GM21515 (cell line): Measurements from ENCODE around the gene MTHFD1.

Experiments used
- ATAC-seq: cut with Tn5 transposase; IDR thresholded peaks from one replicate; pipeline ENCODE4 v1.9.1; 2021; ENCODE audit not compliant: unreplicated experiment

MTHFD1 gene

DNA sequence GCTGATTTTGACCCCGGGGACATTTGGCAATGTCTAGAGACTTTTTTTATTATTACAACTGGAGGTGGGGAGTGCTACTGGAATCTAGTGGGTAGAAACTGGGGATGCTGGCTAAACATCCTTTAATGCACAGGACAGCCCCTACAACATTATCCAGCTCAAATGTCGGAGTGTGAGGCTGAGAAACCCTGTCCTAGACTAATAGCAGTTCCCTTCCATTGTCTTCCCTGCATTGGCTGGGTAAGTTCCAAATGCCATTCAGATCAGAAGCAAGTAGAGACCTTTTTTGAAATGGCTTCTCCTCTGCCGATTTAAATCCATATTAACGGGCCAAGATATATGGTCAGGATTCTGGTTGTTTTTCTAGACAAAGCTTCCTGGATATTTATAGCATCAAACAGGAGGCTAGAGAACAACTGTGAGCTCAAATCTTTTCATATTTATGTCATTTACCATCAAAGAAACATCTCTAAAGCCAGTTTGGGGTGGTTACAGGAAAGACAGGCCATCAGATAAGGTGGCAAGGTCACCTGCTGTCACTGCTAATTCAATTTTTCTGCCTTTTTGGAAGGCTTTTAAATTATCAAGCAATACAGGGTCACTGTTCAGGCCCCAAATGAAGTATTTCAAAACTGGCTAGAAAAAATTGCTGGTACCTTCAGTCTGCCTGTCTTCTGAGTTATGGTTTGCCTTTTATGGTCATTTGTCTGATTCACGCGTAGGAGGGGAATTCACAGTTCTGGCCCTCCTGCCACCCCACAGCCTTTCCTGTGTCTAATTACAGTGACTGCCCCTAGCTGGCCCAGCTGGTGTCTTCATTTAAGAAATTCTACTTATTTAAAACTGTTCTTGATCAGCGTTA, 57.1 kb downstream of the MTHFD1 start:
- ATAC-seq, result peak; percentile 80

DNA sequence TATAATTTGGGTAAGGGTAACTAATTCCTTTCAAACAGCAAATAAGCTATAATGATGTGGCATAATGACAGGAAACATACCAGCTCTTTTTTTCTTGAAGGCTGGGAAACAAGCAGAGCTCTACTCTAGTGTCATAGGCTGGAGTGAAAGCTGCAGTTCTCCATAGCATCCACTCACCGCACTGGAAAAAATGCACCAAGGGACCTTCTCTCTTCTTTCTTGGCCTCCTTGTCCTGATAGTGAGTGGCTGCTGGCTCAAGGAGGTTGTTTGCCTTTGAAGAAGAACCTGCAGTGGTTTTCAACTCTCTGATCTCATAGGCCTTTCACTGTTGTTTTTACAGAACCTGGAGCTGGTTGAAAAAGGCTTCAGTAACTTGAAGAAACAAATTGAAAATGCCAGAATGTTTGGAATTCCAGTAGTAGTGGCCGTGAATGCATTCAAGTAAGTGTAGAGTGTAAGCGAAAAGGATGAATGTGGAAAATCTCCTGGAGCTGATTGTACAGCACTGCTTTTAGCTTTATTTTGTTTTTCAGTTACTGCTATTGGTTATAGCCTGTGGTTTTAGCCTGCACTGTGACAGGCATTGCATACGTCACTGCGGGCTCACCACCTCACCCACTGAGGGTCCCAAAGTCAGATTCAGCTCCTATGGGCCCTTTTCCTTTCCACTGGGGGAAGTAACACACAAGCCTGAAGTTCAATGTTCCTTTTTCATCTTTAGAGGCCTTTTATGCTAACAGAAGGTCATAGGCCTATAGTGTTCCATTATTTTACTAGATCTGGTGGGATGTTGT, 59.9 kb downstream of the MTHFD1 start:
- ATAC-seq, result no peak

GRCh38 chr14:64450255-64450654, 62.1 kb downstream of the MTHFD1 start:
- no peak for ATAC-seq

DNA sequence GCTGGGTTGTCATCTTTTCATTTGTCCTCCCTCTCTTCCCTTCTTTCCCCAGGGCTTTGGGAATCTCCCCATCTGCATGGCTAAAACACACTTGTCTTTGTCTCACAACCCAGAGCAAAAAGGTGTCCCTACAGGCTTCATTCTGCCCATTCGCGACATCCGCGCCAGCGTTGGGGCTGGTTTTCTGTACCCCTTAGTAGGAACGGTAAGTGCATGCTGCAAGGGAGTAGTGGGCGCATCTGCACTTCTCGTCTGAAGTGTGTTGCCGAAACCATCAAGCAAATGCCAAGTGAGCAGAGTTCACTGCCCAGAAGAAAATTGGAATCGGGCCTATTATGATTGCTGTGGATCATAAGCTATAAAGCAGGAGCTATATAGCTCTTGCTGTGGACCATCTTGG, 66.5 kb downstream of the MTHFD1 start:
- ATAC-seq, result no peak

- ATAC-seq, result no peak
Measured at GRCh38 chr14:64459405-64460136, 71.4 kb downstream of the MTHFD1 start.

DNA sequence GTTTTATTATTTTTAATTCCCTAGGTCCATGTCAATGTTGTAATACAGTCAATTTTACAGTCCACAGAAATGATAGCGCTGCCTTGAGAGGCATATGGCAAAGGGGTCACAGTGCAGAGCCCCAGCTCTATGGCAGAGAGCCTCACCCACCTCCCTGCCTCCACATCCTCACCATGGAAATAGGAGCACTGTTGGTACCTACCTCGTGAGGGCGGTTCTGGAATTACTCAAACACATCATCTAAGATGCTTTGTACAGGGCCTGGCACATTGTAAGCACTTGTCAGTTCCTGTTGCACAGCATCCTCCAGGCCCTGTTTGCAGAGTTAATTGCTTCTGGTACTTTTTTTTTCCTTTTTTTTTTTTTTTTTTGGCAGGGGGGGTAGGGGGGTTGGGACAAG, 73.1 kb downstream of the MTHFD1 start:
- ATAC-seq, result no peak

GRCh38 chr14:64463195-64463594, 75.0 kb downstream of the MTHFD1 start:
- ATAC-seq, result no peak

DNA sequence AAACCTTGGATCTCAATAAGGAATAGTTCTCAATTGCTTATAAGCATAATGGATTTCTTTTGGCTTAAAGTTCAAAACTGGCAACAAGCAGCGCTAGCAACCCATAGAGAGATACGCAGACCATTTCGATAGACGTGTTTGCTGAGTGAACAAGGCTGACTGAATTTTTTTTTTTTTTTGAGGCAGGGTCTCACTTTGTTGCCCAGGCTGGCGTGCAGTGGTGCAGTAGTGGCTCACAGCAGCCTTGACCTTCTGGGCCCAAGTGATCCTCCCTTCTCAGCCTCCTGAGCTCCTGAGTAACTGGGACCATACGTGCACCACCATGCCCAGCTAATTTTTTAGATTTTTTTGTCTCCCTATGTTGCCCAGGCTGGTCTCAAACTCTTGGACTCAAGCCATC, 75.7 kb downstream of the MTHFD1 start:
- ATAC-seq, result no peak

GRCh38 chr14:64464651-64465050, 76.5 kb downstream of the MTHFD1 start:
- peak; percentile 6 for ATAC-seq

DNA sequence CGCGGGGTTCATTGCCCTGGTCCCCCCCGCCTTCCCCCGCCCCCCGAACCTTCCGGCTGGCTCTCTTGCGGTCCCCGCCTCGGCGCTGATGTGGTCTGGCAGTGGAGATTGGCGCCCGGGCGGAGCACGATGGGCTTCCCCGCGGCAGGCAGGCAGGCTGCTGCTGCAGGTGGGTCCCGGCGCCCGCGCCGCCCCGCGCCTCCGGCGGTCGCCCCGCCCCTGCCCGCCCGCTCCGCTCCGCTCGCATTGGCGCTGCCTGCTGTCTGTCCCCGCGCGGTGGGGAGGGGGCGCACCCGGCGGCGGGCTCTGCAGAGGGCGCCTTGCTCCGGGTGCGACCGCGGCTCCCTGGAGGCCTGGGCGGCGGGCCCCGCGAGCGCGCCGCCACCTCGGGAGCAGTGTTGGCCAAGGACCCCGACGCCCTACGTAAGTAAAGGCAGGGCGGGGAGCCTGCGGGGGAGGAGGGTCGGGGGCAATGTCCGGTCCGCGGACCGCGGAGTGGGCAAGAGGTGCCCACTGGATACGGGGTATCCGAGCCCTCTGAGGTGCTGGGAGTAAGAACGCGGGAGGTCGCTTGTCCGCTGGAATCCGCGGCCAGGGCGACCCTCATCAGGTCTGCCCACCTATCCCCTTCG, 77.2 kb downstream of the MTHFD1 start, which contains the start of gene AKAP5:
Gene AKAP5, plus strand, starts transcription at position 309 of the 632 bp plus-strand sequence. CDS start 2,896 bp downstream, outside the sequence.
- ATAC-seq, result peak; percentile 50

DNA sequence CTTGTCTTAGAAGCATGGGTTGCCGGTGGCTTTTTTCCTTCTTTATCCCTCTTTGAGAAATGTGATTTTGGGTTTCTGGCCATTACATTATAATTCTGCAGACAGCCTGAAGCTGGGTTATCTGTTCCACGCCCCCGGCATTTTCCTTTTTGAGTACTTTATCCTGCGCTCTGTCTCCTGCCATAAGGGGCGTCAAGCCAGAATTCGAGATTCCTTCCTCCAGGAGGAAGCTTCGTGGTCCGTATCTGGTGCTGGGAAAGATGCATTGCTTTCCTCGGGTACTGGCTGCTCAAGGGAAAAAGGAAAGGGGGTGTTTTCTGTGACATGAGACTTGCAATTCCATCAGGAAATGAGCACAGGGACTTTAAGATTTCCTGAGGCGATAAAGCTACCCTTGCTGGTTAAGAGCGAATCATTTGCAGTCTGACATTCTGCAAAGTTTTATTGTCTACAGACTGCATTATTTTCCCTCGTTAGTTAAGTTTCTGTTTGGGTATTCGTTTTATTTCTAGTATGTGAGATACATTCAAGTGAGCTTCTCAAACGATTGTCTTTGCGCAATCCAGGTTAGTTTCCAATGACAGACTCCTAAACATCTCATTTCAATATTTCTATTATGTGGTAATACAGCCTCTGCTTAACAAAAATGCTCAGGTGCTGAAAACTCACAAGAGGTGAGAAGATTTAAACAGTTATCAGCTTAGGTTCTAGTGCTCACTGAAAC, 77.8 kb downstream of the MTHFD1 start:
- no peak for ATAC-seq

GRCh38 chr14:64467101-64467500, 78.9 kb downstream of the MTHFD1 start:
- ATAC-seq, result no peak

DNA sequence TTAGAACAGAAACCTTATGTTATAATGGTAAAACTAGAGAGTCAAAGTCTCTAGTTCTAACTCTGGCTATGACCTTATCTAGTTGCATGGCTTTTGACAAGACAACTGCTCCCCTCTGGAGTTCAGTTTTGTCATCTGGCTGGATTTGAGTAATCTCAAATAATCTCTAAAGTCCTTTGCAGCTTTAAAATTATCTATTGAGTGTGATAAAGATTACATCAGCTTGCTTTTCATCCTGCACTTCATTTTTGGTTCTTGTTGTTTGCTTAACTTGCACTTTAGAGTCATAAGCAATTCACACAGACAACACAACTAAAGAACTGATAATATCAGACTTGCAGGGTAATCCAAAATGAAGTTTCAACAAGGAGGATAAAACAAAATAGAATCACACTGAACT, 79.4 kb downstream of the MTHFD1 start:
- ATAC-seq, result no peak

DNA sequence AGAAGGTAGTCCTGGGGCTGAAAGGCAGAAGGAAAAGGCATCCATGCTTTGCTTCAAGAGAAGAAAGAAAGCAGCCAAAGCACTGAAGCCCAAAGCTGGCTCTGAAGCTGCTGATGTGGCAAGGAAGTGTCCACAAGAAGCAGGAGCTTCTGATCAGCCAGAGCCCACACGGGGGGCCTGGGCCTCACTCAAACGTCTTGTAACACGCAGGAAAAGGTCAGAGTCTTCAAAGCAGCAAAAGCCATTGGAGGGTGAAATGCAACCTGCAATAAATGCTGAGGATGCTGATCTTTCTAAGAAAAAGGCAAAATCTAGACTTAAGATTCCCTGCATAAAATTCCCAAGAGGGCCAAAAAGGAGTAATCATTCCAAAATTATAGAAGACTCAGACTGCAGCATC, 80.3 kb downstream of the MTHFD1 start:
- ATAC-seq, result no peak

- ATAC-seq, result no peak
Measured at GRCh38 chr14:64474041-64474440, 85.9 kb downstream of the MTHFD1 start.

GRCh38 chr14:64474698-64475097, 86.5 kb downstream of the MTHFD1 start:
- ATAC-seq, result no peak

GRCh38 chr14:64475585-64476273, 87.6 kb downstream of the MTHFD1 start:
- no peak for ATAC-seq

DNA sequence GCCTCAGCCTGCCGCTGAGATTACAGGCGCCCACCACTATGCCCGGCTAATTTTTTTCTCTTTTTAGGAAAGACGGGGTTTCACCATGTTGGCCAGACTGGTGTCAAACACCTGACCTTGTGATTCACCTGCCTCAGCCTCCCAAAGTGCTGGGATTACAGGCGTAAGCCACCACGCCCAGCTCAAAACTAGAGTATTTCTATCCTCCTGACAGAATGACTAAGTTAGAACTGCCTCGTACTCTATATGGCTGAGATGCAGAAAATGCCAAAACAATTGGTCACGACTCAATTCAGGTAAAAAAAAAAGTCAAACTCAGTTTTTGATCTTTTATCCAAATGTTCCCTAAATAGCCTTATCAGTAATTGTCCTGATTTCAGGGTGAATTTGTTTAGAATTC, 88.3 kb downstream of the MTHFD1 start:
- no peak for ATAC-seq

DNA sequence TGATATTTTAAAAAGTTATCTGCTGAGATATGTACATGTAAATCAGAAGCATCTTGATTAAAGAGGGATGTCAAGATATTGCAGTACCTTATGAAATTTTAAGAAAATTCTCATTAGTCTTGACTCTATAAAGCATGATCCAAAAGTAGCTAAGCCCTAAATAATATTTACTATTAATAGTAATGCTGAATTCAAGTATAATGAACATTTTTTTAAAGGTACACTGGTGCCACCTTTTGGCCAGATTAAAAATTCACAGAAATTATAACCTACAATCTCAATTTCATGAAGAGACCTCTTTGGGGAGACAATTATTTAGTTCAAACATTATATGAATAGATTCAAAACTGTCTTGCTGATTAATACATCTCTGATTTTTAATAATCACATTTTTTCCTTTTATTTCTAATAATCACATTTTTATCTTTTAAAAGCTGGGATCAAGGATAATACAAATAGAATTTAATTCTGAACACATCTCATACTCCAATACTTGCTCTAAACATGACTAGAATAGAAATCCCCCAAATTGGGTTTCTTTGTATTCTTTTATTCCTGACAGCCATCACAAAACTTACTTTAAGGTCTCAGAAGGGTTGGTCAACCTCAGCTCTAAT, 90.6 kb downstream of the MTHFD1 start:
- no peak for ATAC-seq
